Dedifferentiated amniotic fluid mesenchymal stem cell (primary cell): Measurements from ENCODE around the gene XYLT1.

Experiments
- DNase-seq: peaks from one replicate; pipeline ENCODE4 v3.0.0-alpha.2; 2016; ENCODE audit errors: extremely low spot score

The XYLT1 gene

GRCh38 chr16:17154981-17155380 lies 315.8 kb downstream of the XYLT1 start:
- DNase-seq, result no peak

DNA sequence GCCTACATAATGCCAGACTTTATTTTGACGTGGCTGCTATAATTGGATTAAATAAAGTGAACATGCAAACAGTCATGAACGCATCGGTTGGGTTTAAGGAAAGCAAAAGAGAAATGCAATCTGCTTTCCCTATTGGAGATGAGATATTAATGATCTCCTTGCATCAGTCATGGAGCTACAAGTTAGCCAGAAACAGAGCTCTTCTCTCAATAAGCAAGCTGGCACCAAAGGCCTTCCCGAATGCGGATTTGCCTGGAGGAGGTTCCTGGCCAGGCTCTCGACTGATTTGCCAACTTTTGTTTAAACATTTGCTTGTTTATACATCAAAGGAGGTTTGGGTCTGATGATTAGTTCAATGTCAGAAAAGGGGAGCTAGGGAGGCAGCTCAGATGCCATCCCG lies 318.4 kb downstream of the XYLT1 start:
- DNase-seq, result no peak

- no peak for DNase-seq
These were observed 319.4 kb downstream of the XYLT1 start for GRCh38 chr16:17151335-17151734.

DNA sequence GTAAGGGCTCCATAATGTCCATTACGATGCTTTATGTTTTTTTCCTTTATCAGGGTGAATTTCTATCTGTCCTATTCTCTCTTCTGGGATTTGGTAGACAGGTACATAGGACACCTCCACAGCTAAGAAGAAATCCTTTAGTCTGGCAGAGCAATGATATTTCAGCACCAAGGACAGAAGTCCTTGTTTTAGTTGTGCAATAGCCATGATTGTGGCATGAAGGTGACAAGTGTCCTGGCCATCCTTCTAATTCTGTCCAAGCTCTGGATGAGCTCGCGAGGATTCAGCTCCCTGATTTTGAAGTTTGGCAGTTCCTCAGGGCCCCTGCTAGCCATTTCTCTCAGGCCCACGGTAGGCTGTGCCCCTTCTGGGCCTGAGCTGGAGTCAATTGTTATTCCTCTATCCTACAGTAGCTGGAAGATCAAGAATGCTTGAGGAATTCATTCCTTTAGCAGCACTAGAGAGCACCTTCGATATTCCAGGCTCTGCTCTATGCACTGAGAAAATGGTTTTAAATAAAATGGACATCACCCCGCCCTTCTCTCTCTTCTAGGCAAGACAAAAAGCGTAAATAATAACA lies 320.8 kb downstream of the XYLT1 start:
- DNase-seq, result no peak

DNA sequence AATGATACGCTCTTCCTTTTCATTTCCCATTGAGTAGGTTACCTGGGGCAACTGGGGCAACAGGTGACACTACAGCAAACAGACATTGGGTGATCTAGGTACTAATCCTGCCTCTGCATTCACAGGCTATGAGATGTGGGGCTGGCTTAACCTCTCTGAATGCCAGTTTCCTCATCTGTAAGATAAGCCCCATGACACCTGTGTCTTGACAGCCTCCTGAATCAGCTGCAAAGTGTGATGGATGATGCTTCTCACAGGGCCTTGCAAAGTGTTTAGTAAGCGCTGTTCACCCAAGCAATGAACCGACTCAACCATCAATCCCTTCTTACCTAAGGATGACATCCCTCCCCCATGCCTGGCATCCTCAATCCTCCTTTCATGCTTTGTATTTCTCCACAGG lies 322.8 kb downstream of the XYLT1 start:
- DNase-seq, result no peak

- DNase-seq, result no peak
These were observed 325.7 kb downstream of the XYLT1 start for GRCh38 chr16:17145029-17145428.

- no peak for DNase-seq
These were observed 326.3 kb downstream of the XYLT1 start for GRCh38 chr16:17144431-17144830.

GRCh38 chr16:17143546-17144419 lies 327.0 kb downstream of the XYLT1 start:
- no peak for DNase-seq

DNA sequence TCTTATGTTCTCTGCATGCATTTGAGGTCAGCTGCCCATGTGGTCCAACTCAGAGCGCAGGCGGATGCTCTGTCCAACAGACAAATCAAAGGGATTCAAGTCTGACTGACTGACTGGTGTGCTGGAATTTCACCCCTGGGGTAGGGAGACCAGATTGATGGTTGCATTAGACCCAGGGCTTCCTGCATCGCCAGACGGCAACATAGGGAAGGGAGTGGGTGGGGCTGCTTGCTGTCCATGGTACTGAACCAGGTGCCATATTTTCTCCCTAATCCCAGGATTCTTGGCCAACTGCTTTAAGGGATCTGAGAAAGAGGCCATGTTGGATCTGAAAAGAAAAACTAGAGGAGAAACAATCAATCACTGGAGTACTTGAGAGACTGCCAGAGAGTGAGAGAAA lies 332.0 kb downstream of the XYLT1 start:
- no peak for DNase-seq

- DNase-seq, result no peak
These were observed 335.3 kb downstream of the XYLT1 start for GRCh38 chr16:17135439-17135838.

DNA sequence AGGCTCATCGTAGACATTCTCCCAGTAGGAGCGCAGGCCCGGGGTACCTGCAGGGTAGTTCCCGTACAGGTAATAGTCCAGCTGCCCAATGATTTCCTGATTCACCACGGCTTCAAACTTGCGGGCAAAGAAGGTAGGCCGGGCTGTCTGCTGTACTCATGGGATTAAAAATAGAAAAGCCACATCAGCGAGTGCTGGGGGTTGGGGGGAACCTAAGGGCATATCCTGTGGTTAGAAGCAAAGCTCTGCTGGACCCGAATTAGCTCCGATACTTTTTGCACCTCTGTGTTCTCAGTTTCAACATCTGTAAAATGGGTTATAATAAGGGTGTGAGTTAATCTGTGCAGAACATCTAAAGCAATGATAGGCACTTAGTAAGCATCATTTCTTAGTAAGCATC lies 336.2 kb downstream of the XYLT1 start:
- no peak for DNase-seq

DNA sequence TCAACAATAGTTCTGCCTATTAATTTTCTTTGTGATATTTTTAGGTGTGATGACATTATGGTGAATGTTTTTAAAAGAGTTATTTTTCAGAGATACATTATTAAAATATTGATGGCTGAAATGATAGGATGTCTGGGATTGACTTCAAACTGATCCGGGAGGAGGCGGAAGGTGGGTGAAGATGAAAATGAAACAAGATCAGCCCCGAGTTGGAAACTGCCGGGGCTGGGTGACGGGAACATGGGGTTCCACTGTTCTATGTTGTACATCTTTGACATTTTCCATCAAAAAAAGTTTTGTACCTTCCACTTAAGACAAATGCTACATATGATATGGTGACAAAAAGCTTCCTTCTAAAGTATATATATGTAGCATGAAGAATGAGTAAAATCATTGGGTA lies 336.9 kb downstream of the XYLT1 start:
- no peak for DNase-seq

DNA sequence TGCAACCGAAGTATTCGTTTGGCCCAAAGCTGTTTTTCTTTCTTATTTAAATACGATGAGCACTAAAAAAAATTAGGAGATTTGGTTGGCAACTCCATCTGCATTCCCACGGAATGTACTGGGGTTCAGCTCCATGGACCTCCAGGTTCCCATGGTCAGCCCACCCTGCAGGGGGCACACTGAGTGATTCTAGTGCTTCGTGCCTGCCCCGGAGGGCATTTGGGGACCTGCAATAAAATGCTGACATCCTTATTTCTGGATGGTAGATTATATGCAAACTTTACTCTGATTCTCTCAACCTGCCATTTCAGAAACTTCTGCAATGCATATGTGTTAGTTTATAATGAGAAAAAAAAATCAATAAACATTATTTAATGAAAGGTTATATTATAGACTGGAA lies 339.4 kb downstream of the XYLT1 start:
- no peak for DNase-seq

DNA sequence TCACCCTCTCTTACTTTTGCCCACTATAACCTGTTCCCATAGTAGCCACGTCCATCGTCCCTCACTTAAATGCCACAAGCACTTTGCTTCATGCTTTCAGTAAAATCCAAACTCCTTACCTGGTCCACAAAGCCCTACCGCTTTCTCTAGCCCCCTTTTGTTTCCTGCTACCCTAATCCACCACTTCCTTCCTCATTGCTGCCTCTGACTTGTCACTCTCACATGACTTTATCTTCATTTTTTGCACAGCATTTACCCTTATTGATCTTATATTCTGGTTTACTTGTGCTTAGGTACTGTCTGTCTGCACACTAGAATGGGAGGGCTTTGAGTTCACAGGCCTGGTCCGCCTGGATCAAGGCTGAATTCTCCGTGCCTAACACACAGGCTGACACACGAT lies 340.0 kb downstream of the XYLT1 start:
- DNase-seq, result no peak

DNA sequence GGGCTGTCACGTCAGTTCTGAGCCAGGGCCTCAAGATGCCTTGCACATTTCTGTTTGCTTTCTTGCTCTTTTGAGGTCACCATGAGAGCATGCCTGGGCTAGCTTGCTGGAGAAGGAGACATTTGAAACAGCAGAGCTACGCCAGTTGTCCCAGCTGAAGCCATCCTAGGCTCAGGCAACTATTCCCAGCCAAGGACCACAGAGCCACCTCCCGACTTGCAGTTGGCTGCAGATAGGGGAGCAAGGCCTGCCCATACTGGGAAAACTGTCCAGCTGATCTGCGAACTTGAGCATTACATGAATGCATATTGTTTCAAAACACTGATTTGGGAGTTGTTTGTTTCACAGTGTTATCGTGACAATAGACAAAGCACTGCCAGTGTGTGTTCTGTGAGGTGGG lies 340.8 kb downstream of the XYLT1 start:
- DNase-seq, result no peak

DNA sequence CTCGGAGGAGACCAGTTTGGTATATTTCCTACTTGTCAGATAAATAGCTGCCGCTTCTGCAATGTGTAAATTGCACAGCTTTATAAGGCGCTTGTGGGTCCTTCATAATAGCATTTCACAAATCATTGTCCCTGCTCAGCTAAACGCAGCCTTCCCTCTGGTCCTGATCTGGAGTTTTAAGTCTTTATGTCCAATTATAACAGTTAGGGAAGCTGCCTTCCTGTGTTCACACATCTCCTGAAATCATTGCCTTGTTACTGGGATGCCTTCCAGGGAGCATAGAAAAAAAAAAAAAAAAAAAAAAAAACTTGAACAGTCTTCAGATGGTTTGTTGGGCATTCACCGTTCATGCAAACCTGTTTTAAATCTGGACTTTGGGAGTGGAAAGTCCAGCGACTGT lies 342.0 kb downstream of the XYLT1 start:
- no peak for DNase-seq

DNA sequence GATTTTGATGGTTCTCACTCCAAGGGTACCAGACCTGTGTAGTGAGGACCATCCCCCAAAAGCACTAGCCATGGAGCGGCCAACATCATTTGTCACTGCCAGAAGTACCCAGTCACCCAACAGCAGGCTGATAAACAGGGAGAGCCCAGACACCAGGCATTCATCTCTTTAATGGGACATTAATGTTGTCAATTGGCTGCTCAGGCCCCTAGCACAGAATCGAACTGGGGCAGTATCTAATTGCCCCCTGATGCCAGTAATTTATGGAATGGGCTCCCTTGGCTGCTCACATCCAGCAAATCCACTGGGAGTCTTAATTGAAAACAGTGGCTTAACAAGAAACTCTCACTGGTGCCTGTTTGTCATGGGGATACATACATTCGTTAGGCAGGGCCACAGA lies 344.6 kb downstream of the XYLT1 start:
- DNase-seq, result no peak

DNA sequence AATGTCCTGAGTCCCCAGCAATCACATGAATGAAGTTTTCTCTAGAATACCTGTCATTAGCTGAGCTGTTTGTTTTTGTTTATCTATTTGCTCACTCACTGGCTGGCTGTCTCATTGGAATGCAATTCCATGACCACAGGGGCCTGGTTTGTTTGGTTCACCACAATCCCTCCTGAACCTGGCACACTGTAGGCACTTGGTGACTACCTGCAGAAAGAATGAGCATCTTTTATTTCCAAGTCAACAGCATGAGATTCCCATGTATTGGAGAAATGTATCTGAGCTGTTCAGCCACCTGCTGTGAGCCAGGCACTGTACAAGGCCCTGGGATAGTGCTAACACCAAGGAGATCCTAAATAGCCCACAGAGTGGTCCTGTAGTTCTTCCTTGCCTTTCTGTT lies 345.1 kb downstream of the XYLT1 start:
- no peak for DNase-seq

GRCh38 chr16:17117906-17118577 lies 352.7 kb downstream of the XYLT1 start:
- no peak for DNase-seq

- no peak for DNase-seq
These were observed 354.0 kb downstream of the XYLT1 start for GRCh38 chr16:17116595-17117322.

- DNase-seq, result no peak
These were observed 361.3 kb downstream of the XYLT1 start for GRCh38 chr16:17109413-17109812.

DNA sequence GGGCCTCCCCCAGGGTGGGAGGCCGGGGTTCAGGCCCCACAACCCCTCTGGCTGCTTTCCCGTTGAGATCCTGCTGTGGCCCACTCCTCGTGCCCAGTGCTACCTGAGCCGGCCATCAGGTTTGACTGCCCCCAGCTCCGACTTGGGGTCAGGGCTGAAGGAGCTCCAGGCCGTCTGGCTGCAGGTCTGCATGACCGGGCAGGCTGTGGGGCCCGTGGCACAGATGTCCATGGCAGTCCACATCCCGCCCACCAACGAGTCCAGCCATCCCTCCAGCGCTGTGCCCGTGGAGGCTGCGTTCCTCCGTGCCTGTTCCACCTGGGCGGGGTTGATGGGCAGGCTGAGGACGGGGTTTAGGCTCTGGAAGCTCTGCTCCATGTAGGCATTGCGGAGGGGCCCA lies 362.2 kb downstream of the XYLT1 start:
- no peak for DNase-seq
